Kidney tubule cell (primary cell): ENCODE results near the gene SLC29A4.
A peak's percentile ranks its signal among the peaks of the same experiment; 100 is the strongest.
"Not testable (repeated sequence)": the region's sequence is repeated elsewhere in the genome, so short reads cannot be mapped to it uniquely, and the experiment has no call there.

Experiments used
- DNase-seq: peaks from one replicate; pipeline ENCODE4 v3.0.0-alpha.2; 2018; ENCODE audit warnings: low spot score

Gene SLC29A4, protein sequence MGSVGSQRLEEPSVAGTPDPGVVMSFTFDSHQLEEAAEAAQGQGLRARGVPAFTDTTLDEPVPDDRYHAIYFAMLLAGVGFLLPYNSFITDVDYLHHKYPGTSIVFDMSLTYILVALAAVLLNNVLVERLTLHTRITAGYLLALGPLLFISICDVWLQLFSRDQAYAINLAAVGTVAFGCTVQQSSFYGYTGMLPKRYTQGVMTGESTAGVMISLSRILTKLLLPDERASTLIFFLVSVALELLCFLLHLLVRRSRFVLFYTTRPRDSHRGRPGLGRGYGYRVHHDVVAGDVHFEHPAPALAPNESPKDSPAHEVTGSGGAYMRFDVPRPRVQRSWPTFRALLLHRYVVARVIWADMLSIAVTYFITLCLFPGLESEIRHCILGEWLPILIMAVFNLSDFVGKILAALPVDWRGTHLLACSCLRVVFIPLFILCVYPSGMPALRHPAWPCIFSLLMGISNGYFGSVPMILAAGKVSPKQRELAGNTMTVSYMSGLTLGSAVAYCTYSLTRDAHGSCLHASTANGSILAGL

DNA sequence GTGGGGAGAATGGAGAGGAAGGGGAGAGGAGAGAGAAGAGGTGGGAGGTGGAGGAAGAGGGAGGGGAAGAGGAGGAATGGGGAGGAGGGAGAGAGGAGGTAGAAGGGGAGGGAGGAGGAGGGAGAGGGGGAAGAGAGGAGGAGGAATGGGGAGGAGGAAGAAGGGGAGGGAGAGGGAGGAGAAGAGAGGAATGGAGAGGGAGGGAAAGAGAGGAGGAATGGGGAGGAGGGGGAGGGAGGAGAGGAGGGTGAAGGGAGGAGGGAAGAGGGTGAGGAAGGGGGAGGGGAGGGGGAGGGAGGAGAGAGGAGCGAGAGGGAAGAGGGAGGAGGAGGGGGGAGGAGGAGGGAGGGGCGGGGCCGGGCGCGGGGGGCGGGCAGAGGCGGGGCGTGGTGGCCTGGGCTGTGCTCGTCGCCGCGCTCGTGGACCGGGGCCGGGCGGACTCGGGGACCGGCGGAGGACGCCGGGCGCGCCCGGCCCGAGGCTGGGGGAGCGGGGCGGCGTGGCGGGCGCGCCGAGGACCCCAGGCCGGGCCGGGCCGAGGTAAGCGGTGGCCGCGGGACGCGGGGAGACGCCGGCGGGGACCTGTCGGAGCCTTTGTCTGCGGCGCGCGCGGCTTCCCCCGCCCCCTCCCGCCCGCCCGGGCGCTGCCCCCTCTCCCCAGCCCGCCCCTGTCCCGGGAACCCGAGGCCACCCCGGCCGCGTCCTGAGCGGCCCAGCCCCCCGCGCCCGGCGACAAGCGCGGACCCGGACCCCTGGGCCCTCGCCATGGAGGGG is at the start of gene SLC29A4:
SLC29A4 (plus strand) TSS at position 401 of the 774 bp plus-strand sequence. CDS start 4,874 bp downstream, outside the sequence.
- DNase-seq, result peak; percentile 20

DNA sequence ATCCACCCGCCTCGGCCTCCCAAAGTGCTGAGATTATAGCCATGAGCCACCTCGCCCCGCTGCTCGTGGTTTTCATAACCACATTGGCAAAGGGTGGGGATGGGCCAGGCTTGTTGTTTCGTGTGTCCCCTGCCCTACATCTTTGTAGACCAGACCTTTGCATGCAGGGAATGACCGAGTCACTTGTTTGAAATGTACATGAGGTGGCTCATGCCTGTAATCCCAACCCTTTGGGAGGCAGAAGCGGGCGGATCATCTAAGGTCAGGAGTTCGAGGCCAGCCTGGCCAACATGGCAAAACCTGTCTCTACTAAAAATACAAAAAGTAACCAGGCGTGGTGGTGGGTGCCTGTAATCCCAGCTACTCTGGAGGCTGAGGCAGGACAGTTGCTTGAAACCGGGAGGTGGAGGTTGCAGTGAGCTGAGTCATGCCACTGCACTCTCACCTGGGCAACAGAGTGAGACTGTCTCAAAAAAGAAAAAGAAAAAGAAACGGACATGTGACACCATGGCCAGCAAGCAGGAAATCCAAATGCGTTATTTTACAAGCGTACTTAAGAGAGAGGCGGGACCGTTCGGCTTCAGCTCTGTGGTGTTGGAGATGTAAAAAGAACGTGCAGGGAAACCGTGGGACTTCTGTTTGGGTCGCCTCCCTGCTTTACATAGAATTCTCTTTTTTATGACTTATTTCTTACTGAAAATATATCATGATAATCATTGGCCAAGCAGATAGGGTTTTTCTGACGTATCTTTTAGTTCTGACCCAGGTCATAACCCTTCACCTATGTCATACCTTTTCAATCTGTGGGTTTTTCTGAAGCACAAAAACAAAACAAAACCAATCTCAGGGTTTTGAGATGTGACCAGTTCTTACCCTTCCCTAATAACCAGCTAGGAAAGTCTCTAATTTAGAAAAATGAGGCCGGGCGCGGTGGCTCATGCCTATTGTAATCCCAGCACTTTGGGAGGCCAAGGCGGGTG is 47.6 kb upstream of the SLC29A4 start:
- peak; percentile 81 for DNase-seq

DNA sequence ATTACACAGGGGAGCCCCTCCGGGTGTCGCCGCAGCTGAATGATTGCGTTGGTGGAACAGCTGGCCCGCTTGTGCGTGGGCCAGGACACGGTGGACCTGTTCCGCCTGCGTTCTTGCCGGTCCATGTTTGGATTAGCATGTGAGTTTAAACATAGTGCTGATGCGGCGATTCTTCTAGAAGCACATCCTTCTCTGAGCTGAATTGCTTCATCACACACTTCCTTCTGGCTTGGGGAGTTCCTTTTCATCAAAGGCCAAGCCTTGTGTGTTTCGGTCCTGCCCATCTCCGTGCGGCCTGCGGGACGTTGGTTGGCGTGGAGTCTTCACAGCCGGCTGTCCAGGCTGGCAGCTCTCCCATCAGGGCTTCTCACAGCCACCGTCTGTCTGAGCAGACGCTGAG is 45.5 kb upstream of the SLC29A4 start:
- no peak for DNase-seq

DNA sequence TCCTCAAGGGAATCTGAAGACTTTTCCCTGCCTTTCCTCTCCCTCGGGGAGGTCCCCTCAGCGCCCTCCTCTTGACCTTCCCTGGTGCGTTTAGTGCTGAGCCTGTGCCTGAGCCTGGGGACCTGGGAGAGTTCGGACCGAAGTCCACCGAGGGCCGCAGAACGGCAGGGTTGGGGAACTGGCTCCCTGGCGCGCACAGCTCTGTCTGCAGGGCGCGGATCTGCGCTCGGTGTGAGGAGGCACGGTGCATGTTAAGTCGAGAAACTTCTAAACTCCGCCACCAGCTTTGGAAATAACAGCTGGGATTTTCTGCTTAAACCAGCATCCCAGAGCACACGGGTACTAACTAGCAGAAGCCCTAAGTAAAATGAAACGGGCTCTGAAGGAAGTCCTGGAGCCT is 44.2 kb upstream of the SLC29A4 start:
- no peak for DNase-seq

DNA sequence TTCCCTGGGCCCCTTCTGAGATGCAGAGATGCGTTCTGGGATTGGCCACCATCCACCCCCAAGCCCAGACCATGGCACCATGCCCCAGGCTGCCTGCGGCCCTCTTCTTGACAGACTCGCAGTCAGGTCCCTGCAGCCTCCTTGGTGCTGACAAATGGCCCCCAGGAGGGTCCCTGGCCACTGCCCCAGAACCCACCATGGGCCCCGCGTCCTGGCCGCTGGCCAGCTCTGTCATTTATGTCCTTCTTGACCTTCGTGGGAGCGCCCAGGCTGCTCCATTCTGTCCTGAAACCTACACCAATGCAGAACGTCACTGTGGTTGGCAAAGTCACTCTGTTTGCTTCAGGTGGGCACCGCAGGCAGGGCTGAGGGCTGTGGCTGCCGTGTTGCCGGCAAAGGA is 39.5 kb upstream of the SLC29A4 start:
- no peak for DNase-seq

DNA sequence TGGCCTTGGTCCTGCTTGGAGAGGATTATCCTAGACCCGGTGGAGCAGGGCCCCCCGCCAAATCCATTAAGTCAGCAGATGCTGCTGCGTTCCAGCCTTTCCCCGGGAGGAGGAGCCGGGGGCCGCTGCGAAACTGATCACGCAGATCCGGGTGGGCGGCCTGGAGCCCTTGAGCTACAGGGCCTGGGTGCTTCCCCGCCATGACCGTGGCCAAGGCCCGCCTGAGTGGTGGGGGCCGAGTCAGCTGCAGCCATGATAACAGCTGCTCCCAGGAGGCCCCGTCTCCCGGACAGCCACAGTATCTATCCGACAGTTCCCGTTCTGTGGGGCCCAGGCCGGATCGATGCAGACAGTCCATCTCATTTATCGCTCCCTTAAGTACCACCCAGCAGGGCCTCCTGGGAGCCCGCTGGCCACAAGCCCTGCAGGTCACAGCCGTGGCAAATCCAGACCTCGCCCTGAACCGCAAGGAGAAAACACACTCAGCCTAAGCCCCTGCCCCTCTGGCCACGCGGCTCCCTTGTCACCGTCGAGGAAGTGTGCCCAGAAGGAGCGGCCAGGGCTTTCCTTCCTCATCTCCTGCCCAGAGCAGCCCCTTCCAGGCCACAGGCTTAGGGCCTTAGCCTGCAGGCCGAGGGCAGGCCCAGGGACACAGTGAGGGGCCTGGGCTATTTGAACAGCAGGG is 34.4 kb upstream of the SLC29A4 start:
- DNase-seq, result no peak

DNA sequence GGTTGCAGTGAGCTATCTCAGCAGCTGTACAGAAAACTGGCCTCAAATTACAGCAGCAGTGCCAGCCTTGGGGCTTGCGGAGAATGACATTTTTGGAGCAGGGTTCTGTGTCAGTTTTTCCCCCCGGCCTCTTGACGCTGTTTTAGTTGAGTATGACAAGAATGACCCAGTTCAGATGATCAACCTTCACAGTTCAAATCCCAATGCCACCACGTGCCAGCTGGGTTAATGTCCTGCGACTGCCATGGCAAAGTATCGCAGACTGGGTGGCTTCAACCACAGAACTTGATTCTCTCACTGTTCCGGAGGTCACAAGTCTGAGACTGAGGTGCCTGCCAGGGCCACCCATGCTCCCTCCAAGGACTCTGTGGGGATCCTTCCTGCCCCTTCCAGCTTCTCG is 32.0 kb upstream of the SLC29A4 start:
- DNase-seq, result not testable (repeated sequence)

DNA sequence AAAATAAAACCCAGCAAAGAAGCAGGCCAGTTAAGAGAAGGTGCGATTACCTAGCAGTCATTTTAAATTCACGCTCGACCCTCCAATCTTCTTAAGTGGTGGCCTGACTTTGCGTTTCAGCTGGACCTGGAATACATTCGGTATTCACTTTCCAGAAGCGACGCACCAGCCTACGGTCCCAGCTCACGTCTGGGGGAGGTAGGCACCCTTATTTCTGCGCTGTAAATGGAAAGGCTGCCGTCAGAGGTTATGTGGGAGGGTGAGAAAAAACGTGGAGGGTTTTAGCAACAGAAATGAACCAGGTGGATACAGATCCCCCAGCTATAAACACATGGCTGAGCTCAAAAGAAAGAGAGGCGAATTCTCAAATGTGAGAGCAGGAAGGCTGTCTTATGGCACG is 29.2 kb upstream of the SLC29A4 start:
- DNase-seq, result not testable (repeated sequence)

DNA sequence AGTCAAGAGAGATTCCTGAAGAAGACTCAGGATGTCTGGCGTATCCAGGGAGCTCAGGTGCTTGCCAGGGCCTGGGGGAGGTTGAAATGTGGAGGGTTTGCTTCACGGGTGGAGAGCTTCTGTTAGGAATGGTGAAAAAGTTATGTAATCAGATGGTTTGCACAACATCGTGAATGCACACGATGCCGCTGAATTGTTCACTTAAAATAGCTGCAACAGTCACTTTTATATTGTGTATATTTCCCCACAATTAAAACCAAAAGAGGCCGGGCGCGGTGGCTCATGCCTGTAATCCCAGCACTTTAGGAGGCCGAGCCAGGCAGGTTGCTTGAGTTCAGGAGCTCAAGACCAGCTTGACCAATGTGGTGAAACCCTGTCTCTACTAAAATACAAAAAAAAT is 28.4 kb upstream of the SLC29A4 start:
- DNase-seq, result not testable (repeated sequence)

DNA sequence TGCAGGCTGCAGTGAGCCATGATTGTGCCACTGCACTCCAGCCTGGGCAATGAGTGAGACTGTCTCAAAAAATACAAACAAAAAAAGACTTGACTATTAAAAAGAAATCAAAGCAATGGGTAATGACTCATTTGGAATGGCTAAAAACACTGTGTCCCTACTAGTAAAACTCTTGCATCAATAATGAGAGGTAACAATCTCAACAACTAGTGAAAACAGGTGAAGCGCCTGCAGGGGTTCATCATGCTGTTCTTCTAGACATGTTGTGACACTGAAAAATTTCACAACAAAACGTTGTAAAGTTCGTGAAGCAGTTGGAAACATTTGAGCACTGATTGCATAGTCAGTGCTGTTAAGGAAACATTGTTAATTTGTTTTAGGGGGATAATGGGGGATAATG is 26.9 kb upstream of the SLC29A4 start:
- DNase-seq, result no peak

DNA sequence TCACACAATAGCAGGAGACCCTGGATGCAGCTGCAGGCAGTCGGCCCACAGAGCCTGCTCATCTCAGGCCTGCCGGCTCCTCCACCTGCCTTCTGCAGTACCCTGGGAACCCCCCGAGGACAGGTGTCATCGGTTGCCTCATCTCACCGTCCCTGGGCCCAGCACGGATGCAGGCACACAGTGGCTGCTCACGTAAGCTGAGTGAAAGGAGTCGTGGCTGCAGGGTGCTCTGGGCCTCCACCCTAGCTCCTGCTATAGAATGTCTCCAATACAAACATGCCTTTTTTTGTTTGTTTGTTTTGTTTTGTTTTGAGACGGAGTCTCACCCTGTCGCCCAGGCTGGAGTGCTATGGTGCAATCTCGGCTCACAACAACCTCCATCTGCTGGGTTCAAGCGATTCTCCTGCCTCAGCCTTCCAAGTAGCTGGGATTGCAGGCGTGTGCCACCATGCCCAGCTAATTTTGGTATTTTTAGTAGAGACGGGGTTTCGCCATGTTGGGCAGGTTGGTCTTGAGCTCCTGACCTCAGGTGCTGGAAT is 22.1 kb upstream of the SLC29A4 start:
- DNase-seq, result not testable (repeated sequence)

DNA sequence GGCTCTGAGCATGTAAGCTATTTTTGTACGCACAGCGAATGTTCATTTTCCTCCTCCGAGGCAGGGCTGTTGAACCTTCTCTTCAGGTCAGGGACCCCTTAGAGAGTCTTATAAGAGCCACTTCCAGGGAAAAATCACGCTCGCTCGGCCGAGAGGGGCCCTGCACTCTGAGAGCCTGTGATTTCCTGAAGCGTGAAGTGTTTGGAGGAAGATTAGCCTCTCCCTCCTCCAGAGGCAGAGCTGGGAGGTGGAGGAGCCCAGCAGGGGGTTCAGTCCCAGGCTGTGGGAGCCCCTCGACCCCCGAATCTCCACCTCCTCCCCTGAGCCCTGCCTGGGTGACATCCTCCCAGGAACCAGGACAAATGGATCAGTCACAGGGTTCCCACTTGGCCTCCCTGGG is 19.7 kb upstream of the SLC29A4 start:
- not testable (repeated sequence) for DNase-seq

DNA sequence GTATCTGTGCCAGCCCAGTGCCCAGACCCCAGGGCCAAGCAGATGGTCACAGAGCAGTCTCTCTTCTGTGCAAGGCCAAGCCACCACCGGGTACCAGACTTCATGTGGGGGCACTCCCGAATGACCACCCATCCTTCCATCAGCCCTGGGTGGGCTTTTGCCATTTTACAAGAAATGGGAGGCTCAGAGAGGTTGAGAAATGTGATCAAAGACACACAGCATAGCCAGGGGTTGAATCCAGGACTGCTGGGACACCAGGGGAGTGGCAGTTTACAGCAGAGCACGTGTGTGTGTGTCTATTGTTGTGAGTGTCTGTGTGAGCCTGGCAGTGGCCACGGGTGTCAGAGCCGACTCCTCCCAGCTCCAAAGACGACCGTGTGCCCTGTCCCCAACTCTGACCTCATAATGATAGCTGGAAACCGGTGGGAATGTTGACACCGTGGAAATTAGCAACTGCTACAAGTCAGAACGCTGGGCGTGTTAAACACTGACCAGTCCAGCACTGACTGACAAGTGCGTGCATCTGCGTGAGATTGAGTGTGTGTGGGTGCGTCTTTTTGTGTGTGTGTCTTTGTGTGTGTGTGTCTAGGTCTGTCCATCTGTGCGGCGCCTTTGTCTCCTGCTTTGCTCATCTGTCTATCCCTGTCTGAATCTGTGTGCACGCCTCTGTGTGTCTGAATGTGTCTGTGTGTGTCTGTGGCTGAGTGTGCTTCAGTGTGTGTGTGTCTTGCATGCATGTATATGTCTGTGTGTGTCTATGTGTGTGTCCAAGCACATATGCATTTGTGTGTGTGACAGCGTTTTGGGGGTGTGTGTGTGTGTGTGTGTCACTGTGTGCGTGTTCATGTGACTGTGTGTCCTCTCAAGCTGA is 17.2 kb upstream of the SLC29A4 start:
- DNase-seq, result no peak

DNA sequence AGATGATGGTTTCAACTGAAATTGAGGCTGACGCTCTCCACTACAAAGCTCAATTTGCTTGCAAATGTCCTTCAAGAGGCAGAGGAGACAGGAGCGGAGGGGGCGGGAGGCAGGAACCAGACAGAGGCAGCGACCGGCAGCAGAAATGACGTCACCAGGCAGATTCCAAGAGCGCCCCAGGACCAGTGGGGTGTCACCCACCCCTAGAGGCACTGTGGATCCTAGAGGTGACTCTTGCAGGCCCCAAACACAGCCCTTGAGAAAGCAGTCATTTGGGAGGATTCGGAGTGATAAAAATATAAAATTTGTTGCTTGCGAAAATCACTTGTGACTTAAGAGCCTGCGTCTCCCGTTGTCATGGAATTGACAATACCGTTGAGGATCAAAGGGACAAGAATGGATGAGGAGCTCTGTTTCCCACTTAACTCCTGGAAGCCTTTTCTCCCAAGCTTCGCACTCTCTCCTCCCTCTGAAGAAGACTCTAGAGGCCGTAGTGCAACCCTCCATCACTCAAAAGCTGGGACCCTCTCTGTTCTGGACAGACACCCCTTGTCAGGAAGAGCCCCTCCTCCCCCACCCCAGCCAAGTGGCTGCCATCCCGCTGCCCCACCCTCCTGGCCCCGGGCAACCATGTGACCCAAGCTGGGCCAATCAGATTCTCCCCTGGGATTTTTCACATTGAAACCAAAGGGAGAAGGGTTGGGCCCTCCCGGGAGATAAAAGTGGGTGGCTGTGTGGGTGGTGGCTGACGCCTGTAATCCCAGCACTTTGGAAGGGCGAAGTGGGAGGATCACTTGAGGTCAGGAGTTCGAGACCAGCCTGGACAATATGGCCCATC is 16.3 kb upstream of the SLC29A4 start:
- no peak for DNase-seq

DNA sequence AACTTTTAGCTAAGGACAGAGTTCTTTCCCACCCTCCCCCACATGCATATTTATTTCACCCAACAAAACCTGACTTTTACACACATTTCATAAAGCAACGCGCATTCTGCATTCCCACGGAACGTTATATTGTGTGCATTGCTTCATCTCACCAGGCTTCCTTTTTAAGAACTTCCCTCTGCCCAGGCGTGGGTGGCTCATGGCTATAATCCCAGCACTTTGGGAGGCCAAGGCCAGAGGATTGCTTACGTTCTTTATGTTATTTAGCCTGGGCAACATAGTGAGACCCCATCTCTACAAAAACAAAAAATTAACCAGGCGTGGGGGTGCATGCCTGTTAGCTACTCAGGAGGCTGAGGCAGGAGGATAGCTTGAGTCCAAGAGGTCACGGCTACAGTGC is 14.9 kb upstream of the SLC29A4 start:
- DNase-seq, result not testable (repeated sequence)

DNA sequence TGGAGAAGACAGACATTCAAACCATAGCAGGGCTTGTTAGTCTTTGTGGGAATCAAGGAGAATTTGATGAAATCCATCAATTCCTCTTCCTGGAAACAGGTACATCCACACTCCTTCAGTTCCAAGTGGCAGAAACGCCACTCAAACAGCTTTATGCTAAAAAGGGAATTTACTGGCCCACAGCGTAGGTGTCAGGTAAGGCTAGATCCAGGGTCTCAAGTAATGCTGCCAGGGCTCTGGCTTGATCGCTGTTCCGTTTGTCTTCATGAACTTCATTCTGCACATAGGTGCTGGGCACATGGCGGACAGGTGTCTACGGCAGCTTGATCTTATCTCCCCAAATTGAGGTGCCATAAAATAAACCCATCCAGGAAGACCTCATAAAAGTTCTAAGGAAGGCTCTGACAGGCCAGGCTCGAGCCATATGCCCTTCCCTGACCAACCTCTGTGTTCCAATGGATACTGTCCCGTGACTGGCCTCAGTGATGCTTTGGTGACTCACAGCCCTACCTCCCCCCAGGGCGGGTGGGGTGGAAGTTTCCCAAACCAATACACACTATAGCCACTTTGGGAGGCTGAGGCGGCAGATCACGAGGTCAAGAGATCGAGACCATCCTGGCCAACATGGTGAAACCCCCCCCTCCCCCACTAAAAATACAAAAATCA is 12.6 kb upstream of the SLC29A4 start:
- DNase-seq, result not testable (repeated sequence)

DNA sequence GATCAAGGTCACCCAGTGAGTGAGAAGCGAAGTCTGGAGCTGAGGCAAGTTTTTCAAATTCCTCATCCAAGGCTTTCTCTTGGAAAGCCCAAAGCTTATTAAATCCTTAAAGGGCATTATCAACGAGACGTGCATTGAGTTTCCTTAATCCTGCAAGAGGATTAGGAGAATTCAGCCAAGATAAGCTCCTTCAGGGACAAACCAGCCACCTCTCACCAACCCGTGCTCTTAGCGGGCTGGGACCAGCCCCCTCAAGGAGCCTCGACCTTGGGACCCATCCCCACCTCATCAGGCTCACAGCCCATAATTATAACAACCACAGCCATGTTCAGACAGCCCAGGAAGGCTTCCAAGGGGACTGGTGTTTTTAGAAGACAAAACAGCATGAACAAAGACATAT is 12.0 kb upstream of the SLC29A4 start:
- no peak for DNase-seq

DNA sequence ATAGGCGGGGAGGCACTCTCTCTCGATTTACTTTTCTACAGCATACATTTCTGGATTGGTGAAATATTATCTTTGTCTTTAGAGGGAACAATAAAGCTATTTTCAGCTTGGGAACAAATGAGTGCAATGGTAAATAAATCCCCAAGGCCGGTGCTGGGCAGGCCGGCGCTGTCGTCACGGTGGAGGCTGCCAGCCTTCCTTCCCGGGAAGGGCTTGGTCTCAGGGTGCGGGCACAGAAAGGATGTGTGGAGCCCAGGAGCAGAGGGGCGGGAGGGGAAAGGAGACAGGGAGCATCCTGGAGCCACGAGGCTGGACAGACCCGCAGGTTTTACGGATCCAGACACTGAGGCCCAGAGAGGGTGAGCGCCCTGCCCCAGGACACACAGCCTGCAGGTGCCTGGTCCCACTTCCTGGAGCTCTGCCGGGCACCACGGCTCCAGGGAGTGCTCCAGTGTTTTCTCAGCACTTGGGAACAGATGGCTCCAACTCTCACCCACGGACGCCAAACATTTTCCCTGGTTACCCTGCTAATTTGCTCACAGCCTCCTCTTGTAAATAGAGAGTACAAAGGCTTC is 8.8 kb upstream of the SLC29A4 start:
- DNase-seq, result not testable (repeated sequence)
